Measurements from ENCODE around the gene ITGAX.

ITGAX gene

DNA sequence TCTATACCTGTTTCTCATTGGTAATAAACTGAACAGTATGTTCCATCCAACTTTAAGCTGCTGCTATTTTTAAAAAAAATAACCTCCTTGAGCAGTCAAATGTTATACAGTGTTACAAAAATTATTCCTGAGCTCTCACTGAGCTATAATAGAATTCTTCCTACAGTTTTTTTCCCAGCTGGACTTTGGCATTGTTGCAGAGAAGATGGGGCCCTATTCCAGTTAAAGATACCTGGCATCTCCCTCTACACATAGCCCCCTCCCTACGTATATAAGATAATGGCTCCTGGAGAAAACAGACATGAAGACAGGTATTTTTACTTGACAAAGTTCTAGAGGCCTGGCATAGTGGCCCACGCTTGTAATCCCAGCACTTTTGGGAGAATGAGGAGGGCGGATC is 74.8 kb downstream of the ITGAX start:
- Histone ChIP-seq H3K4me3 (ENCODE audit: low read depth in 1 of 2, low read length in 2 of 2) (no peak overlapping the region), H3K4me1 (ENCODE audit: control insufficient read depth in 1 of 2, insufficient read depth in 2 of 2, low read length in 2 of 2) (peaks cover 0 to 9% of the 10 kb centered on the region in 2 donors), H3K36me3 (ENCODE audit: control insufficient read depth in 1 of 2, insufficient read depth in 2 of 2, low read length in 2 of 2) (no peaks in the 10 kb centered on the region), H3K27me3 (ENCODE audit: low read depth, low read length) (no peaks in the 10 kb centered on the region), H3K9me3 (ENCODE audit: control insufficient read depth in 1 of 2, low read length in 2 of 2) (no peaks in the 10 kb centered on the region), H3K27ac (ENCODE audit: low read length) (no peak overlapping the region)

DNA sequence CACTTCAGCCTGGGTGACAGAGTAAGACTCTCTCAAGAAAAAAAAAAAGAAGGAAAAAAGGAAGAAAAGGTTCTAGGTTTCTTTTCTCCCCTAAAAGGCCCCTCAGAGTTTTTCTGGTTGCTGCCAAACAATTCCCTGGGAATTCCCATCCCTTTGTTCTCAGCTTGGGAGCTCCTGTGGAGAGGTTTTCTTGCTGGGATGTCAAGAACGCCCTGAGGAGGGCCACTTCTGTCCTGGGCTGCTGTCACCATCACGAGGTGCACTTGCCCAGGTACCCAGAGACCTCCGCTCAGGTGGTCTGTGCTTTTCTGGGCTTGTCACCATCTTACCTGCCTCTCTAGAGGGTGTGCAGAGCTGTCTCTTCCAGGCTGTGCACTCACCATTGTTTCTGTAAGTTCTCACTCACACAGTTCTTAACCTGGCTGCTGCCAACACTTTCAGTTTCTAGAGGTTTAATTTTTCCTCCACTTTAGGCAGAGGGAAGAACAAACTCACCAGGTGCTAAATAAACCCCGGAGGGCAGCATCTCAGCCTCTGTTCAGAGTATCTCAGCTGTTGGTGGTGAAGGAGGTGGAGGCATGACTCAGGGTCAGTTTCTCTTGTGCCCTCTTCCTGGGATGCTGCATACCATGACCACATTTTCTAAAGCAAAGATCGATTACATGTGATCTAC is 75.5 kb downstream of the ITGAX start:
- Histone ChIP-seq H3K4me1 (ENCODE audit: control insufficient read depth in 1 of 2, insufficient read depth in 2 of 2, low read length in 2 of 2) (peaks cover 0 to 9% of the 10 kb centered on the region in 2 donors), H3K36me3 (ENCODE audit: control insufficient read depth in 1 of 2, insufficient read depth in 2 of 2, low read length in 2 of 2) (no peaks in the 10 kb centered on the region), H3K9me3 (ENCODE audit: control insufficient read depth in 1 of 2, low read length in 2 of 2) (no peaks in the 10 kb centered on the region), H3K27ac (ENCODE audit: low read length) (no peak overlapping the region), H3K4me3 (ENCODE audit: low read depth in 1 of 2, low read length in 2 of 2) (no peak overlapping the region), H3K27me3 (ENCODE audit: low read depth, low read length) (no peaks in the 10 kb centered on the region)

Measured in muscle layer of duodenum (tissue), 2 donors.